HG02678 (cell line): ENCODE measurements around the gene GPR137B.

Source experiments
- ATAC-seq: cut with Tn5 transposase; IDR thresholded peaks from one replicate; pipeline ENCODE4 v1.9.1; 2021; ENCODE audit warnings: mild to moderate bottlenecking, moderate library complexity; ENCODE audit not compliant: unreplicated experiment

GPR137B gene

DNA sequence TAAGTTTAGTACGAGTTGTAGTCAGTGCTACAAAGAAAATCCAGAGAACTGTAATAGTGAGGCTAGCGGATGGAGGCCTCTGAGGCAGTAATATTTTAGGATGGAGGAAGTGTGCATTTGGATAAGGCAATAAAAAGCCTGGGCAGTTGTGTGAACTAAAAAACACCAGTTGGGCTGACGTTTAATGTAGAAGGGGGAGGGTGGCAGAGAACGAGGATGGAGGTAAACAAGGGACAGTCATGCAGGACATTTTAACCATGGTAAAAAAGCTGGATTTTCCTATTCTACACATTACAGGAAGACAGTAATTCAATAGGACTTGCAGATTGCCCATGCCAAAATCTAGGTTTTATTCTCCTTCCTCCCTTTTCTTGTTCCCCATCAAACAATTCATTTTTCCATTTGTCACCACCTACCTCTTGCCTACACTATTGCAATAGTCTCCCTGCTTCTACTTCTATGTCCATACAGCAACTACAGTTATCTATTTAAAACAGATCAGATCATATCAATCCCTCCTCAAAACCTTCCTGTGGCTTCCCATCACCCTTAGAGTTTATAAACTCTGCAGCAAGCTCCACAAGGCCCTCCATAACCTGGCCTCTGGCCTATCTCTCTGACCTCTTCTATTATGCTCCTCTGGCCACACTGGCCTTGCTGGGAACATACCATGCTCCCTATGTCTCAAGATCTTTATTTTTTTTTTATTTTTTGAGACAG lies 111.7 kb downstream of the GPR137B start:
- no peak for ATAC-seq

DNA sequence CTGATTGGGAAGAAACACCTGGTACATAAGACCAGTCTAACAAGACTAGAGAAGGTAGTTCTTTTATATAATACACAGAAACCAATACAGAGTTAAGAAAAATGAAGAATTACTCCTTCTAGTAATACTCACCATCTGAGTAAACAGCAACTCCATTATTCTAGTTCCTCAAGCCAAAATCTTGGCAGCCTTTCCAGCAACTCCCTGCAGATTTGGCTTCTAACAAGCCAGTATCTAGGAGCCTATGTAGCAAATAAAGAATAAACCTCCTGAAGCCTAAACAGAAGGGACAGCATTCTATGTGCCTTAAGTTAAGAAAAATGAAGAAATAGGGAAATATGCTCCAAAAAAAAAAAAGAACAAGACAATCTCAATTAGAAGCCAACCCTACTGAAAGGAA lies 114.9 kb downstream of the GPR137B start:
- ATAC-seq: no peak

- no peak for ATAC-seq
Observed at GRCh38 chr1:236258114-236258622, 115.8 kb downstream of the GPR137B start.
